ENCODE measurements around the gene KCNG4. TPM values are rescaled to one million over a fixed set of nuclear protein-coding genes. Genes with fewer than 3 reads are reported as not detected.
"Not testable (repeated sequence)": the region's sequence is repeated elsewhere in the genome, so short reads cannot be mapped to it uniquely, and the experiment has no call there.

KCNG4 gene
- total RNA-seq, 2 donors from 2014 or later = not detected

GRCh38 chr16:84233748-84234147 lies 6.1 kb downstream of the KCNG4 start:
- Mint-ChIP-seq H3K4me1 (no peaks in the 10 kb centered on the region), H3K27ac (no peak overlapping the region), H3K4me3 (no peak overlapping the region), H3K9me3 (no peaks in the 10 kb centered on the region), H3K27me3 (peaks cover 16% of the 10 kb centered on the region), H3K36me3 (ENCODE audit: low read depth) (no peaks in the 10 kb centered on the region)
- no peak for ATAC-seq (replicated peaks)

- H3K4me3 Mint-ChIP-seq = no peak overlapping the region
- no peak for ATAC-seq (replicated peaks)
Observed at GRCh38 chr16:84232969-84233368, 6.8 kb downstream of the KCNG4 start.

DNA sequence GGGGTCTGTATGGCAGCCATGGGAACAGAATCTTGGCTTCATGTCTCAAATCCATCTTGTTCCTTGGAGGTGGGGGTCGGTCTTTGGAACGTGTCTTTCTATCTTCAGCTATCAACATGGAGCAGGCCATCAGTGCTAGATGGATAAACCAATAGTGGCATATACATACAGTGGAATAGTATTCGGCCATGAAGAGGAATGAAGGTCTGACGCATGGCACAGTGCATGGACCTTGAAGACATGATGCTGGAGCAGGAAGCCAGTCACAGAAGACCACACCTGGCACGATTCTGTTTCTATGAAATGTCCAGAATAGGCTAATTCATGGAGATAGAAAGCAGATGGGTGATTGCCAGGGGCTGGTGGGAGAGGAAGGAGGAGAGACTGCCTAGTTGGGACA lies 7.8 kb downstream of the KCNG4 start:
- H3K4me3 Mint-ChIP-seq = no peak overlapping the region
- H3K4me1 Mint-ChIP-seq = no peaks in the 10 kb centered on the region
- no peak overlapping the region for H3K27ac Mint-ChIP-seq

More at GRCh38 chr16:84232969-84233368, 6.8 kb downstream of the KCNG4 start:
- Mint-ChIP-seq H3K36me3 (ENCODE audit: low read depth) (no peaks in the 10 kb centered on the region), H3K27ac (no peak overlapping the region), H3K4me1 (no peaks in the 10 kb centered on the region), H3K9me3 (no peaks in the 10 kb centered on the region), H3K27me3 (peaks cover 15% of the 10 kb centered on the region)

GRCh38 chr16:84229471-84229870 lies 10.3 kb downstream of the KCNG4 start:
- no peaks in the 10 kb centered on the region for H3K9me3 Mint-ChIP-seq
- H3K36me3 Mint-ChIP-seq (ENCODE audit: low read depth) = no peaks in the 10 kb centered on the region
- no peak overlapping the region for H3K27ac Mint-ChIP-seq
- no peak for ATAC-seq (replicated peaks)
- peaks cover 25% of the 10 kb centered on the region for H3K27me3 Mint-ChIP-seq
- H3K4me3 Mint-ChIP-seq = no peak overlapping the region
- H3K4me1 Mint-ChIP-seq = no peaks in the 10 kb centered on the region

More for the DNA sequence above, 7.8 kb downstream of the KCNG4 start:
- ATAC-seq (replicated peaks) = no peak
- Mint-ChIP-seq H3K36me3 (ENCODE audit: low read depth) (no peaks in the 10 kb centered on the region), H3K27me3 (peaks cover 20% of the 10 kb centered on the region), H3K9me3 (no peaks in the 10 kb centered on the region)

GRCh38 chr16:84228256-84228838 lies 11.5 kb downstream of the KCNG4 start:
- Mint-ChIP-seq H3K36me3 (ENCODE audit: low read depth) (no peaks in the 10 kb centered on the region), H3K4me1 (no peaks in the 10 kb centered on the region), H3K9me3 (no peaks in the 10 kb centered on the region), H3K27me3 (peaks cover 22% of the 10 kb centered on the region), H3K4me3 (no peak overlapping the region), H3K27ac (no peak overlapping the region)
- ATAC-seq (replicated peaks) = no peak

DNA sequence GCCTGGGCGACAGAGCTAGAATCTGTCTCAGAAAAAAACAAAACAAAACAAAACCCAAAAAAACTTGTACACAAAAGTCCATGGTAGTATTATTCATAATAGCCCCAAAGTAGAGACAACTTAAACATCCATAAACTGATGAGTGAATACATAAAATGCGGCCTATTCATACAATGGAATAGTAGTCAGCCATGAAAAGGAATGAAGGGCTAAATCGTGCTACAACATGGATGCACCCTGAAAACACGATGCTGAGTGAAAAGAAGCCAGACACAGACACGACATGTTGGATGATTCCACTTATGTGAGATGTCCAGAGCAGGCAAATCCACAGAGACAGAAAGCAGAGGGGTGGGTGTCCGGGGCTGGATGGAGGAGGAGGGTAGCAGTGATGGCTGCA lies 12.3 kb downstream of the KCNG4 start:
- no peaks in the 10 kb centered on the region for H3K4me1 Mint-ChIP-seq
- peaks cover 22% of the 10 kb centered on the region for H3K27me3 Mint-ChIP-seq
- ATAC-seq (replicated peaks) = no peak

DNA sequence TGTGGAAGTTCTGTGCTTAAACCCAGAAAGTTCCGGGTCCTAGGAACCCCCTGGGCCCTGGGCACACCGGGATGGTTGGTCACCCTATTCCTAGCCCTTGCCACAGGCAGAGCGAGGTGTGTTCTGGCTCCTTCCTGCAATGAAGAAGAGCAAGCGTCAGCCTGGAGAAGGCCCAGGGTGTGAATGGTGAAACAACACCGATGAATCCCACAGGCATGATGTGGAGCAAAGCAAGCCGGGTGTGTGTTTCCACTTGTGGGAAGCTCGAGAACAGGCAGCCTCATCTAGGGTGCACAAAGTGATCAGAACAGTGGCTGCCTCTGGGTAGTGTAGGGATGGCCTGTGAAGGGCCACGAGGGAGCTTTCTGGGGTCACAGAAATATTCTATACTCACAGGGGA lies 13.8 kb downstream of the KCNG4 start:
- ATAC-seq (replicated peaks) = no peak
- H3K36me3 Mint-ChIP-seq (ENCODE audit: low read depth) = no peaks in the 10 kb centered on the region
- no peak overlapping the region for H3K4me3 Mint-ChIP-seq
- H3K4me1 Mint-ChIP-seq = no peaks in the 10 kb centered on the region
- H3K27ac Mint-ChIP-seq = no peak overlapping the region
- no peaks in the 10 kb centered on the region for H3K9me3 Mint-ChIP-seq
- H3K27me3 Mint-ChIP-seq = peaks cover 23% of the 10 kb centered on the region

More for the DNA sequence above, 12.3 kb downstream of the KCNG4 start:
- Mint-ChIP-seq H3K36me3 (ENCODE audit: low read depth) (no peaks in the 10 kb centered on the region), H3K9me3 (no peaks in the 10 kb centered on the region), H3K27ac (no peak overlapping the region), H3K4me3 (no peak overlapping the region)

DNA sequence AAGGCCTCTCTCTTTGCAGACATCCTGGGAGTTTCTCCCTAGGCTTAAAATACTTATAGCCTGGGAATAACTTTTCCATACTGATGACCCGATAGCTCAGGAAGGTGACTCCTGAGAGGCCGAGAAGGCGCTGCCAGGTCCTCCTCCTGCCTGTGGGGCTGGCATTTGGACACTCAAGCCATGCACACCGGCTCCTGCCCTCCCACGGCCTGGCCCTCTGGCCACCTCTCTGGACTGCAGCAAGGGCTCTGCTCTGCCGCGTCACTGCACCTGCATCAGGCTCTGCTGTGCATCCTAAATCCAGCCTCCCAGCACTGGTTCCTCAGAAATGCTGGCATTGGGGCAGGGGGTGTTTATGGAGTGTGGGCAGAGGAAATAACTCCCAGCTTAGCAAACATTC lies 14.2 kb downstream of the KCNG4 start:
- Mint-ChIP-seq H3K27ac (no peak overlapping the region), H3K27me3 (peaks cover 22% of the 10 kb centered on the region)
- no peak for ATAC-seq (replicated peaks)

DNA sequence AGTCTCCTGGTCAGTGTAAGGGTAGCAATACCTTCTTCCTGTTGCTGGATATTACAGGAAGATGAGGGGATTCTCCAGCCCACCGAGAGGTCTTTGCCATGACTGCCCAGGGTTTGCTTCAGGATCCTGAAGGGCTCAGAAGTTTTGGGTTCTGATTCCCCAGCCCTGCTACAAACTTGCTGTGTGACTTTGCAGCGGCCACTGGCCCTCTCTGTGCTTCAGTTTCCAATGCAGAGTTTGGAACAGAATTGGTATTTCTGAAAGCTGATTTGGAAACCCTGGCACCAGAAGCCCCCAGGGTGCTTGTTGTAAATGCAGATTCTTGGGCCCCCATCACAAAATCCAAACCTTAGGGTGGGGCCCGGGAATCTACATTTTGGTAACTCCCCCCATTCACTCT lies 14.7 kb downstream of the KCNG4 start:
- Mint-ChIP-seq H3K36me3 (ENCODE audit: low read depth) (no peaks in the 10 kb centered on the region), H3K4me3 (no peak overlapping the region), H3K27ac (no peak overlapping the region), H3K9me3 (no peaks in the 10 kb centered on the region), H3K27me3 (peaks cover 22% of the 10 kb centered on the region), H3K4me1 (no peaks in the 10 kb centered on the region)
- ATAC-seq (replicated peaks) = no peak

More for the DNA sequence above, 14.2 kb downstream of the KCNG4 start:
- Mint-ChIP-seq H3K36me3 (ENCODE audit: low read depth) (no peaks in the 10 kb centered on the region), H3K9me3 (no peaks in the 10 kb centered on the region), H3K4me1 (no peaks in the 10 kb centered on the region), H3K4me3 (no peak overlapping the region)

DNA sequence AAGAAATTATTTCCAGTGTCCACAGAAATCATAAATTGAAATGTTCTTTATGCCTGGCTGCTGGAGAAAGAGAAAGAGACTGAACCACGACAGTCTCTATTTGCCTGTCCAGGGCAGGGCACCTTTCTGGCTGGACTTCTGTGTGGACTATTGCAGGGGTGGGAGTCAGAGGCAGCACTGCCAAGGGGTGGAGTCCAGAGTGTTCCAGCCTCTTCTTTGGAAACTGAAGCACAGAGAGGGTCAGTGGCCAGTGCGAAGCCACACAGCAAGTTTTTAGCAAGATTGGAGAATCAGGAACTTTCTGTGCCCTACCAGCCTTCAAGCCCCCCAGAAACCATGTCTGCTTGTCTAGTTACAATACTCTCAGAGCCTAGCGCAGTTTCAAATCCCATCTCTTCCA lies 15.3 kb downstream of the KCNG4 start:
- Mint-ChIP-seq H3K9me3 (no peaks in the 10 kb centered on the region), H3K27ac (no peak overlapping the region), H3K4me3 (no peak overlapping the region), H3K27me3 (peaks cover 22% of the 10 kb centered on the region), H3K36me3 (ENCODE audit: low read depth) (no peaks in the 10 kb centered on the region), H3K4me1 (no peaks in the 10 kb centered on the region)
- no peak for ATAC-seq (replicated peaks)

DNA sequence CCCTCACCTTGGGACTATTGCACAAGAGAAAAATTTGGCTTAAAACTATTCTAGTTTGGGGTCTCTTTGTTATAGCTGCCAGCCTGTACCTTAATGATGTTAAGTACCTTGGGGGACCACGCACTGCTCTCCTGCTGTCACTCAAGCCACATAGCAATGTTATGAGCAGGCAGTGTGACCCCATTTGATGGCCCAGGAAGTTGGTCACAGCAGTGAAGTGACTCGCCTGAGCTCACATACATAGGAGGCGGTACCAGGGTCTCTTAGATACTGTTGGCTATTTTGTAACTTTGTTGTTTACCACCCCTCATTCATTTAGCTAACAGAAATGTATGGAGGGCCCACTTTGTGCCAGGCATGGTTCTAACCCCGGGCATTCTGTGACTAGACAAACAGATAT lies 16.4 kb downstream of the KCNG4 start:
- Mint-ChIP-seq H3K36me3 (ENCODE audit: low read depth) (no peaks in the 10 kb centered on the region), H3K4me1 (no peaks in the 10 kb centered on the region), H3K27me3 (peaks cover 26% of the 10 kb centered on the region), H3K27ac (no peak overlapping the region), H3K4me3 (no peak overlapping the region), H3K9me3 (no peaks in the 10 kb centered on the region)
- no peak for ATAC-seq (replicated peaks)

DNA sequence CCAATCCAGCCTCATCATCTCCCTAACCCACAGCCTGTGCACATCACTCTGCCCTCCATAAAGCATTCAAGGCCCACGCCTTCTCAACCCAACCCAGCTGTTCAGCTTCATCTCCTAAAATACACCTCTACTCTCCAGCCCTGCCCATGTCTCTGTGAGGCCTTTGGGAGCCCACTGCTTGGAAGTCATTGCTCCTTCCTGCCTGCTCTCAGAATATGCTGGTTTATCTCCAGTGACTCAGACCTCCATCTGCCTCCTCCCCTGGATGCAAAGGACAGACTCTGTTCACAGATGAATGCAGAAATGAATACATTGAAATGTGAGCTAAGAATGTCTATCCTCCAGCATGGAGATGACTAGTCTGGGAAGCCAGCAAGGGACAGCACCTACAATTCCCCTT lies 19.0 kb downstream of the KCNG4 start:
- H3K27ac Mint-ChIP-seq = no peak overlapping the region
- H3K9me3 Mint-ChIP-seq = no peaks in the 10 kb centered on the region
- ATAC-seq (replicated peaks) = no peak
- H3K4me3 Mint-ChIP-seq = no peak overlapping the region
- H3K27me3 Mint-ChIP-seq = peaks cover 15% of the 10 kb centered on the region
- H3K4me1 Mint-ChIP-seq = no peaks in the 10 kb centered on the region
- H3K36me3 Mint-ChIP-seq (ENCODE audit: low read depth) = no peaks in the 10 kb centered on the region

- ATAC-seq (replicated peaks) = no peak
- no peak overlapping the region for H3K27ac Mint-ChIP-seq
Observed at GRCh38 chr16:84218956-84219355, 20.9 kb downstream of the KCNG4 start.

GRCh38 chr16:84218176-84218823 lies 21.5 kb downstream of the KCNG4 start:
- Mint-ChIP-seq H3K36me3 (ENCODE audit: low read depth) (no peaks in the 10 kb centered on the region), H3K27ac (no peak overlapping the region), H3K4me3 (no peak overlapping the region), H3K4me1 (no peaks in the 10 kb centered on the region), H3K27me3 (peaks cover 8% of the 10 kb centered on the region), H3K9me3 (no peaks in the 10 kb centered on the region)
- no peak for ATAC-seq (replicated peaks)

More at GRCh38 chr16:84218956-84219355, 20.9 kb downstream of the KCNG4 start:
- H3K27me3 Mint-ChIP-seq = peaks cover 8% of the 10 kb centered on the region
- H3K36me3 Mint-ChIP-seq (ENCODE audit: low read depth) = no peaks in the 10 kb centered on the region
- H3K4me1 Mint-ChIP-seq = no peaks in the 10 kb centered on the region
- no peaks in the 10 kb centered on the region for H3K9me3 Mint-ChIP-seq
- H3K4me3 Mint-ChIP-seq = no peak overlapping the region

DNA sequence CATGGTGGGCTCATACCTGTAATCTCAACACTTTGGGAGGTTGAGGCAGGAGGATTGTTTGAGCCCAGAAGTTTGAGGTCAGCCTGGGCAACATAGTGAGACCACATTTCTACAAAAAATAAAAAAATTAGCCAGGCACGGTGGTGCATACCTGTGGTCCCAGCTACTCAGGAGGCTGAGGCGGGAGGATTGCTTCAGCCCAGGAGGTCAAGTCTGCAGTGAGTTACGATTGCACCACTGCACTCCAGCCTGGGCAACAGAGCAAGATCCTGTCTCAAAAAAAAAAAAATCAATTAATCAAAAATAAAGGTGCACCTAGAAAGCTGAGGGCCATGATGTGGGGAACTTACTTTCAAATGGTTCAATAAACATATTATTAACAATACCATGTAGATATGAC lies 23.7 kb downstream of the KCNG4 start:
- H3K9me3 Mint-ChIP-seq; ATAC-seq (replicated peaks); H3K4me1 Mint-ChIP-seq; H3K27ac Mint-ChIP-seq; H3K4me3 Mint-ChIP-seq; H3K36me3 Mint-ChIP-seq (ENCODE audit: low read depth); H3K27me3 Mint-ChIP-seq: not testable (repeated sequence)
